Osteocyte (in vitro differentiated cells): Measurements from ENCODE around the gene INPP4A. TPM values are rescaled to one million over a fixed set of nuclear protein-coding genes. Genes with fewer than 3 reads are reported as not detected.

Source experiments
- DNase-seq: peaks from one replicate; pipeline ENCODE4 v3.0.0; 2021; ENCODE audit warnings: mixed read lengths; ENCODE audit not compliant: unreplicated experiment; ENCODE audit errors: extremely low spot score
- H3K27ac Mint-ChIP-seq: one replicate; pipeline ENCODE4 v1.8.0; 2021; ENCODE audit warnings: mild to moderate bottlenecking, mixed read lengths; ENCODE audit not compliant: unreplicated experiment
- H3K27me3 Mint-ChIP-seq: one replicate; pipeline ENCODE4 v1.8.0; 2021; ENCODE audit warnings: mixed read lengths; ENCODE audit not compliant: unreplicated experiment
- H3K36me3 Mint-ChIP-seq: one replicate; pipeline ENCODE4 v1.8.0; 2021; ENCODE audit warnings: mixed read lengths; ENCODE audit not compliant: unreplicated experiment
- H3K4me1 Mint-ChIP-seq: one replicate; pipeline ENCODE4 v1.8.0; 2021; ENCODE audit warnings: mixed read lengths; ENCODE audit not compliant: unreplicated experiment
- H3K4me3 Mint-ChIP-seq: one replicate; pipeline ENCODE4 v1.8.0; 2021; ENCODE audit warnings: mild to moderate bottlenecking, moderate library complexity, mixed read lengths; ENCODE audit not compliant: unreplicated experiment
- H3K9me3 Mint-ChIP-seq: one replicate; pipeline ENCODE4 v1.8.0; 2021; ENCODE audit warnings: mixed read lengths; ENCODE audit not compliant: unreplicated experiment
- CTCF ChIP-seq: fragments of 200-600 bp; sonication (generic); IDR thresholded peaks from 2 replicates; pipeline ENCODE4 v1.5.0; 2021; ENCODE audit warnings: antibody characterized with exemption, mild to moderate bottlenecking, moderate library complexity
- total RNA-seq: library from RNA; stranded (reverse); gene quantifications from 2 replicates; pipeline ENCODE4 v1.2.1, GENCODE V29; 2021

The INPP4A gene
- total RNA-seq, 1 donor from 2014 or later, result 31.4 TPM

GRCh38 chr2:98572211-98572610, 127.6 kb downstream of the INPP4A start:
- H3K4me1 Mint-ChIP-seq, result no peaks in the 10 kb centered on the region
- no peak overlapping the region for H3K27ac Mint-ChIP-seq
- peaks cover 16% of the 10 kb centered on the region for H3K36me3 Mint-ChIP-seq
- H3K9me3 Mint-ChIP-seq, result no peaks in the 10 kb centered on the region
- TF ChIP-seq CTCF, result no peak
- H3K27me3 Mint-ChIP-seq, result no peaks in the 10 kb centered on the region
- no peak for DNase-seq
- no peak overlapping the region for H3K4me3 Mint-ChIP-seq

- Mint-ChIP-seq H3K4me1 (no peaks in the 10 kb centered on the region), H3K4me3 (no peak overlapping the region), H3K9me3 (no peaks in the 10 kb centered on the region), H3K27me3 (no peaks in the 10 kb centered on the region), H3K36me3 (peaks cover 18% of the 10 kb centered on the region), H3K27ac (no peak overlapping the region)
- DNase-seq, result no peak
- TF ChIP-seq CTCF, result no peak
Measured at GRCh38 chr2:98572676-98573075, 128.0 kb downstream of the INPP4A start.

- Mint-ChIP-seq H3K36me3 (peaks cover 18% of the 10 kb centered on the region), H3K27me3 (no peaks in the 10 kb centered on the region), H3K4me1 (no peaks in the 10 kb centered on the region), H3K4me3 (no peak overlapping the region), H3K9me3 (no peaks in the 10 kb centered on the region), H3K27ac (no peak overlapping the region)
- DNase-seq, result peak; percentile 56
- TF ChIP-seq CTCF, result no peak
Measured at GRCh38 chr2:98573426-98573825, 128.8 kb downstream of the INPP4A start.

GRCh38 chr2:98576666-98577312, 132.1 kb downstream of the INPP4A start:
- Mint-ChIP-seq H3K4me3 (no peak overlapping the region), H3K4me1 (no peaks in the 10 kb centered on the region), H3K9me3 (no peaks in the 10 kb centered on the region), H3K27me3 (no peaks in the 10 kb centered on the region), H3K27ac (no peak overlapping the region), H3K36me3 (peaks cover 12% of the 10 kb centered on the region)
- no peak for TF ChIP-seq CTCF
- DNase-seq, result no peak

GRCh38 chr2:98577313-98577712, 132.7 kb downstream of the INPP4A start:
- Mint-ChIP-seq H3K4me3 (no peak overlapping the region), H3K9me3 (no peaks in the 10 kb centered on the region), H3K4me1 (no peaks in the 10 kb centered on the region), H3K36me3 (peaks cover 16% of the 10 kb centered on the region), H3K27ac (no peak overlapping the region), H3K27me3 (no peaks in the 10 kb centered on the region)
- TF ChIP-seq CTCF, result no peak
- no peak for DNase-seq
